ENCODE data around the gene PSMD12.

GRCh38 chr17:67312265-67312664, 54.1 kb downstream of the PSMD12 start:
- TF ChIP-seq CTCF (IDR thresholded peaks at IDR 0.05) (no peak), POLR2AphosphoS5 (IDR thresholded peaks at IDR 0.05) (no peak), POLR2A (IDR thresholded peaks at IDR 0.05) (no peak)

Data from prostate gland (tissue), 2 donors.